CD4-positive, alpha-beta T cell (primary cell): Measurements from ENCODE around the gene ELL2. TPM values are rescaled to one million over a fixed set of nuclear protein-coding genes. Genes with fewer than 3 reads are reported as not detected.

ENCODE experiments used
- ATAC-seq: fragments of 200-7000 bp; cut with Tn5 transposase; one replicate; pipeline ENCODE4 v1.10.0; 2022; ENCODE audit warnings: mild to moderate bottlenecking; ENCODE audit not compliant: poor library complexity
- CTCF ChIA-PET: fragments of 350-600 bp; sonication (Branson Sonifier 250); formaldehyde crosslinking; loops from one replicate; lab custom pipeline; 2021; ENCODE audit warnings: antibody characterized with exemption, inconsistent platforms; lab: Charles Lee
- POLR2A ChIA-PET: fragments of 350-600 bp; sonication (Branson Sonifier 250); formaldehyde crosslinking; loops from one replicate; lab custom pipeline; 2021; ENCODE audit warnings: antibody characterized with exemption, inconsistent platforms; lab: Charles Lee
- DNase-seq, 14 experiments: peaks; one replicate each; pipeline ENCODE4 v3.0.0-alpha.2; 2013 to 2020; ENCODE audit warnings: mixed read lengths in 2 of 14
- H3K27ac ChIP-seq, 2 donors: one replicate each; pipeline versions ENCODE4 v1.5.1 to v1.7.0; 2013; ENCODE audit warnings: low read length in 2 of 2, low read depth in 1 of 2, mild to moderate bottlenecking in 1 of 2
- H3K27me3 ChIP-seq, 2 experiments: 1 replicate in 1 of 2; 2 replicates in 1 of 2; pipeline versions ENCODE4 v1.6.1 to v1.7.0; 2013; ENCODE audit warnings: low read length in 2 of 2, control low read depth in 1 of 2, mild to moderate bottlenecking in 1 of 2, moderate library complexity in 1 of 2; ENCODE audit not compliant: insufficient read depth in 2 of 2, control insufficient read depth in 1 of 2
- H3K36me3 ChIP-seq: one replicate; pipeline ENCODE4 v1.6.1; 2013; ENCODE audit warnings: low read length, control low read depth; ENCODE audit not compliant: insufficient read depth
- H3K4me1 ChIP-seq: one replicate; pipeline ENCODE4 v1.6.1; 2013; ENCODE audit warnings: low read length, control low read depth; ENCODE audit not compliant: insufficient read depth
- H3K4me3 ChIP-seq: one replicate; pipeline ENCODE4 v1.5.1; 2013; ENCODE audit warnings: mild to moderate bottlenecking, low read length, moderate library complexity
- H3K9me3 ChIP-seq, 2 experiments: 1 replicate in 1 of 2; 2 replicates in 1 of 2; pipeline versions ENCODE4 v1.6.1 to v1.7.0; 2013; ENCODE audit warnings: low read length in 2 of 2, mild to moderate bottlenecking in 2 of 2, control low read depth in 1 of 2, moderate library complexity in 1 of 2; ENCODE audit not compliant: control insufficient read depth in 1 of 2, insufficient read depth in 1 of 2
- H3K27ac Mint-ChIP-seq: one replicate; pipeline ENCODE4 v1.8.0; 2020; ENCODE audit warnings: mixed read lengths
- H3K27me3 Mint-ChIP-seq: one replicate; pipeline ENCODE4 v1.8.0; 2021; ENCODE audit warnings: mixed read lengths
- H3K36me3 Mint-ChIP-seq: one replicate; pipeline ENCODE4 v1.8.0; 2021; ENCODE audit warnings: low read depth, mixed read lengths
- H3K4me1 Mint-ChIP-seq: one replicate; pipeline ENCODE4 v1.8.0; 2021; ENCODE audit warnings: low read depth, mixed read lengths
- H3K4me3 Mint-ChIP-seq: one replicate; pipeline ENCODE4 v1.8.0; 2020; ENCODE audit warnings: mild to moderate bottlenecking, mixed read lengths
- H3K9me3 Mint-ChIP-seq: one replicate; pipeline ENCODE4 v1.8.0; 2020; ENCODE audit warnings: mixed read lengths
- CTCF ChIP-seq: fragments of 200-600 bp; IDR thresholded peaks from one replicate; pipeline ENCODE4 v1.8.0; 2022; ENCODE audit warnings: antibody characterized with exemption, mild to moderate bottlenecking
- intact Hi-C, 2 experiments: fragments of 100-400 bp; cut with DNase I in 1 of 2; cut with micrococcal nuclease in 1 of 2; formaldehyde crosslinking; loops; one replicate each; pipeline versions ENCODE4 v1.15.1 to v1.9.0; 2023 to 2025; cut with DNase I, micrococcal nuclease
- total RNA-seq, 174 experiments: library from RNA in 2 of 174; stranded (reverse) in 2 of 174; gene quantifications; one replicate each; pipeline ENCODE4 v1.2.3 and lab custom pipeline; 2021 to 2026

ELL2 gene
- total RNA-seq, 2 experiments from 2014 or later: 93.5 to 98.1 TPM

GRCh38 chr5:95942414-95942813, 19.2 kb downstream of the ELL2 start:
- peaks cover 16% of the 10 kb centered on the region for H3K4me1 Mint-ChIP-seq
- no peak overlapping the region for H3K27ac Mint-ChIP-seq
- no peak for ATAC-seq
- Histone ChIP-seq H3K27me3 (no peaks in the 10 kb centered on the region), H3K4me1 (no peaks in the 10 kb centered on the region), H3K36me3 (no peaks in the 10 kb centered on the region), H3K27ac (no peak overlapping the region), H3K4me3 (no peak overlapping the region), H3K9me3 (no peaks in the 10 kb centered on the region)
- H3K9me3 Mint-ChIP-seq: peaks cover 2% of the 10 kb centered on the region
- ChIA-PET CTCF (interaction anchor here (1.2 kb wide), 1 partner anchor 25 kb away, joined by 3 read pairs; no protein-coding TSS in a partner anchor), POLR2A (no interaction called here)
- no peaks in the 10 kb centered on the region for H3K36me3 Mint-ChIP-seq
- no peak overlapping the region for H3K4me3 Mint-ChIP-seq
- TF ChIP-seq CTCF: no peak
- no peaks in the 10 kb centered on the region for H3K27me3 Mint-ChIP-seq
- intact Hi-C loops: loop anchor here in 1 of 2 experiments (5.0 kb wide), 1 partner anchor 35 kb away; no protein-coding TSS in a partner anchor
- no peak for DNase-seq

- Histone ChIP-seq H3K9me3 (no peaks in the 10 kb centered on the region), H3K27me3 (no peaks in the 10 kb centered on the region), H3K36me3 (no peaks in the 10 kb centered on the region), H3K27ac (no peak overlapping the region), H3K4me3 (no peak overlapping the region), H3K4me1 (no peaks in the 10 kb centered on the region)
- Mint-ChIP-seq H3K4me1 (peaks cover 16% of the 10 kb centered on the region), H3K9me3 (peaks cover 2% of the 10 kb centered on the region), H3K4me3 (no peak overlapping the region), H3K27me3 (no peaks in the 10 kb centered on the region), H3K27ac (no peak overlapping the region), H3K36me3 (no peaks in the 10 kb centered on the region)
- ATAC-seq: no peak
- DNase-seq: no peak
- TF ChIP-seq CTCF: no peak
- intact Hi-C loops: loop anchor here in 1 of 2 experiments (5.0 kb wide), 1 partner anchor 36 kb away; no protein-coding TSS in a partner anchor
- ChIA-PET POLR2A (no interaction called here), CTCF (interaction anchor here (0.6 to 1.2 kb wide), 2 partner anchors 24 to 1237 kb away, joined by 3 read pairs; no protein-coding TSS in a partner anchor)
Measured at GRCh38 chr5:95941756-95942155, 19.9 kb downstream of the ELL2 start.

GRCh38 chr5:95940758-95941682, 20.6 kb downstream of the ELL2 start:
- no peak for ATAC-seq
- Histone ChIP-seq H3K27me3 (no peaks in the 10 kb centered on the region), H3K36me3 (no peaks in the 10 kb centered on the region), H3K27ac (no peak overlapping the region), H3K4me3 (no peak overlapping the region), H3K9me3 (no peaks in the 10 kb centered on the region), H3K4me1 (no peaks in the 10 kb centered on the region)
- Mint-ChIP-seq H3K4me3 (no peak overlapping the region), H3K36me3 (peaks cover 5% of the 10 kb centered on the region), H3K9me3 (no peaks in the 10 kb centered on the region), H3K27me3 (no peaks in the 10 kb centered on the region), H3K27ac (no peak overlapping the region), H3K4me1 (peaks cover 9% of the 10 kb centered on the region)
- POLR2A ChIA-PET: no interaction called here
- intact Hi-C loops: loop anchor here in 1 of 2 experiments (5.0 kb wide), 1 partner anchor 36 kb away; no protein-coding TSS in a partner anchor
- DNase-seq: no peak
- CTCF ChIA-PET: interaction anchor here (0.6 to 1.3 kb wide), 2 partner anchors 14 to 1236 kb away, joined by 3 to 4 read pairs; no protein-coding TSS in a partner anchor
- TF ChIP-seq CTCF: no peak
